Esophagus muscularis mucosa (tissue), 4 donors: ENCODE measurements around the gene EHMT2.

Experiments
- CTCF ChIP-seq, 3 experiments: fragments of 200-600 bp in 2 of 3; fragments of 450-650 bp in 1 of 3; sonication (generic) in 2 of 3; IDR thresholded peaks; one replicate each; pipeline ENCODE4 v1.5.1; 2017 to 2019; ENCODE audit warnings: antibody characterized with exemption in 3 of 3, mild to moderate bottlenecking in 2 of 3, moderate library complexity in 1 of 3
- EP300 ChIP-seq: sonication (generic); formaldehyde crosslinking; IDR thresholded peaks from one replicate; pipeline ENCODE4 v1.6.1; 2017; ENCODE audit warnings: antibody characterized with exemption
- POLR2A ChIP-seq: fragments of 450-650 bp; IDR thresholded peaks from one replicate; pipeline ENCODE4 v1.6.1; 2017; ENCODE audit warnings: antibody characterized with exemption, moderate library complexity, mild to moderate bottlenecking, low read depth
- POLR2AphosphoS5 ChIP-seq, 2 donors: sonication (generic); formaldehyde crosslinking; IDR thresholded peaks; one replicate each; pipeline ENCODE4 v1.6.1; 2017; ENCODE audit warnings: antibody characterized with exemption in 2 of 2

- TF ChIP-seq POLR2A (no peak), CTCF (IDR thresholded peaks at IDR 0.05) (no peak), POLR2AphosphoS5 (IDR thresholded peaks at IDR 0.05) (no peak), EP300 (no peak)
These were observed 23.3 kb downstream of the EHMT2 start for GRCh38 chr6:31874084-31874670.
